SK-N-SH (cell line): ENCODE results near the gene FAM107A. TPM values are rescaled to one million over a fixed set of nuclear protein-coding genes. Genes with fewer than 3 reads are reported as not detected.

Experiments
- CTCF ChIA-PET: fragments of 300-600, 350-600 bp; formaldehyde crosslinking; extraction: SDS; loops from one replicate; lab custom pipeline; 2021; lab: Yijun Ruan, JAX
- POLR2A ChIA-PET: fragments of 350-600 bp; sonication (Branson Sonifier 250); formaldehyde crosslinking; extraction: SDS; loops from one replicate; lab custom pipeline; 2020; ENCODE audit warnings: antibody characterized with exemption, inconsistent platforms; lab: Yijun Ruan, JAX
- DNase-seq: peaks from one replicate; pipeline ENCODE4 v3.0.0; 2012
- H2AFZ ChIP-seq: fragments of 200-600 bp; sonication (generic); 2 replicates; pipeline ENCODE4 v1.8.1; 2016; ENCODE audit warnings: antibody characterized with exemption, mild to moderate bottlenecking, low read depth
- H3F3A ChIP-seq: fragments of 200-600 bp; sonication (generic); replicated peaks from 2 replicates; pipeline ENCODE3; 2016; ENCODE audit warnings: antibody characterized with exemption, mild to moderate bottlenecking; ENCODE audit not compliant: insufficient read depth
- H3K27ac ChIP-seq, 2 experiments: fragments of 200-500 bp in 1 of 2; fragments of 200-600 bp in 1 of 2; sonication (Bioruptor generic) in 1 of 2; sonication (generic), shearing (Covaris generic) in 1 of 2; 2 replicates each; pipeline versions ENCODE4 v1.5.1 to v1.6.1; 2014 to 2016; ENCODE audit warnings: low read depth in 2 of 2, inconsistent platforms in 1 of 2, low read length in 1 of 2, mild to moderate bottlenecking in 1 of 2, mixed read lengths in 1 of 2
- H3K27me3 ChIP-seq: fragments of 200-600 bp; sonication (generic), shearing (Covaris generic); 2 replicates; pipeline ENCODE4 v1.6.1; 2016; ENCODE audit warnings: mixed run types; ENCODE audit not compliant: insufficient read depth
- H3K36me3 ChIP-seq, 2 experiments: fragments of 200-500 bp in 1 of 2; fragments of 200-600 bp in 1 of 2; sonication (Bioruptor generic) in 1 of 2; sonication (generic) in 1 of 2; replicated peaks in 1 of 2; 2 replicates each; pipeline versions ENCODE3 to v1.5.1; 2014 to 2016; ENCODE audit warnings: low read length in 1 of 2, mild to moderate bottlenecking in 1 of 2; ENCODE audit not compliant: insufficient read depth in 2 of 2, control insufficient read depth in 1 of 2
- H3K4me1 ChIP-seq, 2 experiments: fragments of 200-500 bp in 1 of 2; fragments of 200-600 bp in 1 of 2; sonication (Bioruptor generic) in 1 of 2; sonication (generic), shearing (Covaris generic) in 1 of 2; 2 replicates each; pipeline versions ENCODE4 v1.5.1 to v1.6.1; 2014 to 2016; ENCODE audit warnings: low read depth in 1 of 2, low read length in 1 of 2, mixed run types in 1 of 2; ENCODE audit not compliant: insufficient read depth in 2 of 2, control insufficient read depth in 1 of 2
- H3K4me2 ChIP-seq: fragments of 200-600 bp; sonication (generic), shearing (Covaris generic); 2 replicates; pipeline ENCODE4 v1.6.1; 2017; ENCODE audit warnings: mixed run types
- H3K4me3 ChIP-seq, 2 experiments: fragments of 200-500 bp in 1 of 2; fragments of 200-600 bp in 1 of 2; sonication (Bioruptor generic) in 1 of 2; sonication (generic), shearing (Covaris generic) in 1 of 2; 2 replicates each; pipeline versions ENCODE4 v1.5.1 to v1.8.1; 2014 to 2016; ENCODE audit warnings: low read depth in 2 of 2, inconsistent platforms in 1 of 2, low read length in 1 of 2, mild to moderate bottlenecking in 1 of 2, mixed read lengths in 1 of 2, moderate library complexity in 1 of 2
- H3K79me2 ChIP-seq: fragments of 200-600 bp; sonication (generic); 2 replicates; pipeline ENCODE4 v1.8.1; 2017; ENCODE audit warnings: mild to moderate bottlenecking; ENCODE audit not compliant: insufficient read depth
- H3K9ac ChIP-seq: fragments of 200-600 bp; sonication (generic); 2 replicates; pipeline ENCODE4 v1.6.1; 2017; ENCODE audit warnings: mixed run types
- H3K9me2 ChIP-seq: fragments of 200-600 bp; sonication (generic); 2 replicates; pipeline ENCODE4 v1.6.1; 2017; ENCODE audit warnings: mixed run types
- H3K9me3 ChIP-seq: fragments of 200-600 bp; sonication (generic); 2 replicates; pipeline ENCODE4 v1.6.1; 2017; ENCODE audit warnings: mixed run types, mild to moderate bottlenecking, moderate library complexity
- H4K20me1 ChIP-seq: fragments of 200-600 bp; sonication (generic); 2 replicates; pipeline ENCODE4 v1.6.1; 2017; ENCODE audit warnings: mild to moderate bottlenecking, mixed run types; ENCODE audit not compliant: insufficient read depth
- EP300 ChIP-seq, 2 experiments: IDR thresholded peaks; 2 replicates each; pipeline versions ENCODE4 v1.4.0 to v1.6.1; 2012; ENCODE audit warnings: borderline replicate concordance in 1 of 2, low read depth in 1 of 2, low read length in 1 of 2
- FOSL2 ChIP-seq: IDR thresholded peaks from 2 replicates; pipeline ENCODE4 v1.4.0; 2012; ENCODE audit warnings: low read depth, mild to moderate bottlenecking, moderate library complexity, borderline replicate concordance
- FOXJ3 ChIP-seq: sonication (generic); formaldehyde crosslinking; IDR thresholded peaks from 2 replicates; pipeline ENCODE4 v1.5.1; 2020; ENCODE audit warnings: mild to moderate bottlenecking, missing genetic modification reagents
- IRF3 ChIP-seq: fragments of 150-350 bp; IDR thresholded peaks from 2 replicates; pipeline ENCODE4 v1.6.1; 2016; ENCODE audit warnings: mild to moderate bottlenecking, low read depth, low read length
- MXI1 ChIP-seq: IDR thresholded peaks from 2 replicates; pipeline ENCODE4 v1.6.1; 2012; ENCODE audit warnings: mild to moderate bottlenecking, low read depth, low read length, improper control_type of control experiment
- RAD21 ChIP-seq: IDR thresholded peaks from 2 replicates; pipeline ENCODE4 v1.6.1; 2012; ENCODE audit warnings: mild to moderate bottlenecking, low read length
- REST ChIP-seq: IDR thresholded peaks from 2 replicates; pipeline ENCODE4 v1.6.1; 2012; ENCODE audit warnings: mild to moderate bottlenecking, low read depth, low read length, moderate library complexity
- RFX5 ChIP-seq: IDR thresholded peaks from 2 replicates; pipeline ENCODE4 v1.6.1; 2012; ENCODE audit warnings: mild to moderate bottlenecking, improper control_type of control experiment, low read length
- RXRA ChIP-seq: IDR thresholded peaks from 2 replicates; pipeline ENCODE4 v1.4.0; 2012; ENCODE audit warnings: low read depth, mild to moderate bottlenecking, borderline replicate concordance
- TAF1 ChIP-seq: IDR thresholded peaks from 2 replicates; pipeline ENCODE4 v1.6.1; 2012; ENCODE audit warnings: low read depth, mild to moderate bottlenecking, low read length, moderate library complexity, borderline replicate concordance
- WGBS: methylation state at CpG from one replicate; pipeline ENCODE4 v1.1.6; 2017; ENCODE audit warnings: low lambda C conversion rate; 5-methylcytosine and 5-hydroxymethylcytosine counted together
- polyA plus RNA-seq, 3 experiments: library from polyadenylated mRNA; depleted of rRNA; stranded (reverse); fragments of >200 nt; gene quantifications; 2 replicates each; pipeline ENCODE4 v1.2.3, GENCODE V29; 2012
- TF ChIP-seq, protein P1 (sequence below): IDR thresholded peaks from 2 replicates; pipeline ENCODE4 v1.4.0; 2012; ENCODE audit warnings: low read depth, borderline replicate concordance
- TF ChIP-seq, protein P2 (sequence below): fragments of 150-350 bp; IDR thresholded peaks from 2 replicates; pipeline ENCODE4 v1.6.1; 2017; ENCODE audit warnings: antibody characterized with exemption, low read length, low read depth, borderline replicate concordance
- TF ChIP-seq, protein P3 (sequence below): IDR thresholded peaks from 2 replicates; pipeline ENCODE4; 2012

Gene FAM107A
- polyA plus RNA-seq, 1 of the 3 experiments (the other 2 are of a cell fraction), result 0.02 TPM

GRCh38 chr3:58521917-58522631, 55.1 kb downstream of the FAM107A start:
- Histone ChIP-seq H4K20me1 (no peaks in the 10 kb centered on the region), H3K4me1 (peaks cover 0 to 8% of the 10 kb centered on the region in 2 experiments; a peak in 2 of 4 replicates), H3K36me3 (no peaks in the 10 kb centered on the region), H3K9me3 (no peaks in the 10 kb centered on the region), H3K27ac (no peak overlapping the region), H3K27me3 (no peaks in the 10 kb centered on the region), H3K9me2 (no peaks in the 10 kb centered on the region), H3K4me3 (no peak overlapping the region), H3K79me2 (no peaks in the 10 kb centered on the region), H3F3A (no peaks in the 10 kb centered on the region), H3K4me2 (no peak overlapping the region), H3K9ac (no peak overlapping the region), H2AFZ (no peak overlapping the region)
- ChIA-PET CTCF (interaction anchor here (1.1 to 1.6 kb wide), 5 partner anchors 9 to 58 kb away, joined by 3 to 5 read pairs (median 4); no protein-coding TSS in a partner anchor), POLR2A (no interaction called here)
- WGBS, result 77% methylated on average over 10 of the region's 10 CpGs
- TF ChIP-seq RFX5 (no peak), EP300 (IDR thresholded peaks at IDR 0.05; ENCODE audit: borderline replicate concordance in 1 of 2, low read depth in 1 of 2, low read length in 1 of 2) (no peak), REST (no peak), RAD21 (no peak), MXI1 (no peak)
- TF ChIP-seq, protein P1, sequence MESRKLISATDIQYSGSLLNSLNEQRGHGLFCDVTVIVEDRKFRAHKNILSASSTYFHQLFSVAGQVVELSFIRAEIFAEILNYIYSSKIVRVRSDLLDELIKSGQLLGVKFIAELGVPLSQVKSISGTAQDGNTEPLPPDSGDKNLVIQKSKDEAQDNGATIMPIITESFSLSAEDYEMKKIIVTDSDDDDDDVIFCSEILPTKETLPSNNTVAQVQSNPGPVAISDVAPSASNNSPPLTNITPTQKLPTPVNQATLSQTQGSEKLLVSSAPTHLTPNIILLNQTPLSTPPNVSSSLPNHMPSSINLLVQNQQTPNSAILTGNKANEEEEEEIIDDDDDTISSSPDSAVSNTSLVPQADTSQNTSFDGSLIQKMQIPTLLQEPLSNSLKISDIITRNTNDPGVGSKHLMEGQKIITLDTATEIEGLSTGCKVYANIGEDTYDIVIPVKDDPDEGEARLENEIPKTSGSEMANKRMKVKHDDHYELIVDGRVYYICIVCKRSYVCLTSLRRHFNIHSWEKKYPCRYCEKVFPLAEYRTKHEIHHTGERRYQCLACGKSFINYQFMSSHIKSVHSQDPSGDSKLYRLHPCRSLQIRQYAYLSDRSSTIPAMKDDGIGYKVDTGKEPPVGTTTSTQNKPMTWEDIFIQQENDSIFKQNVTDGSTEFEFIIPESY, result no peak
- DNase-seq, result no peak

DNA sequence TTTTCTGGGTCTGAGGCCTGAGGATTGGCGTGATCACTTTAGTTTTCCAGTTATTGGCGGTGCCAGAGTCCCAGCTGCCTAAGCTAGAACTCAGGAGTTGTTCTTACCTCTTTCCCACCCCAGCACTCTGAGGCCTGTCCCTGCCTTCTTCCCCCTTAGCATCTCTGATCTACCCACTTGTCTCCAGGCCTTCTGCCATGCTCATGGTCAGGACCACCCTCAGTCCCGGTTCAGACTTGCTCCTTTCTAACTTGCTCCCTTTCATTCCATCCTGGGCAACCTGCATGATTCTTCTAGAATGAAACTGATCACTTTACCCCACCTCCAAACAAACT, 55.9 kb downstream of the FAM107A start:
- no peaks in the 10 kb centered on the region for H3F3A ChIP-seq
- no peaks in the 10 kb centered on the region for H3K9me2 ChIP-seq
- no peak overlapping the region for H3K4me3 ChIP-seq
- H3K4me1 ChIP-seq, result peaks cover 0 to 3% of the 10 kb centered on the region in 2 experiments; a peak in 2 of 4 replicates
- no peaks in the 10 kb centered on the region for H3K9me3 ChIP-seq
- H3K79me2 ChIP-seq, result no peaks in the 10 kb centered on the region
- CTCF ChIA-PET, result interaction anchor here (1.1 to 1.6 kb wide), 2 partner anchors 8 to 48 kb away, joined by 4 read pairs; no protein-coding TSS in a partner anchor
- H2AFZ ChIP-seq, result no peak overlapping the region
- POLR2A ChIA-PET, result no interaction called here
- 89% methylated on average over 3 of the region's 3 CpGs for WGBS
- no peak overlapping the region for H3K4me2 ChIP-seq
- H3K9ac ChIP-seq, result no peak overlapping the region
- no peak for DNase-seq
- H3K27me3 ChIP-seq, result no peaks in the 10 kb centered on the region
- H3K27ac ChIP-seq, result no peak overlapping the region
- H4K20me1 ChIP-seq, result no peaks in the 10 kb centered on the region
- H3K36me3 ChIP-seq, result no peaks in the 10 kb centered on the region
- TF ChIP-seq FOXJ3 (CRISPR knock-in tag), result no peak
- TF ChIP-seq TAF1, result no peak
- no peak for TF ChIP-seq IRF3
- TF ChIP-seq, protein P1, result no peak
- no peak for TF ChIP-seq RXRA
- no peak for TF ChIP-seq EP300 (IDR thresholded peaks at IDR 0.05; ENCODE audit: borderline replicate concordance in 1 of 2, low read depth in 1 of 2, low read length in 1 of 2)
- TF ChIP-seq, protein P2, sequence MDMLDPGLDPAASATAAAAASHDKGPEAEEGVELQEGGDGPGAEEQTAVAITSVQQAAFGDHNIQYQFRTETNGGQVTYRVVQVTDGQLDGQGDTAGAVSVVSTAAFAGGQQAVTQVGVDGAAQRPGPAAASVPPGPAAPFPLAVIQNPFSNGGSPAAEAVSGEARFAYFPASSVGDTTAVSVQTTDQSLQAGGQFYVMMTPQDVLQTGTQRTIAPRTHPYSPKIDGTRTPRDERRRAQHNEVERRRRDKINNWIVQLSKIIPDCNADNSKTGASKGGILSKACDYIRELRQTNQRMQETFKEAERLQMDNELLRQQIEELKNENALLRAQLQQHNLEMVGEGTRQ, result no peak
- TF ChIP-seq RAD21, result no peak
- no peak for TF ChIP-seq FOSL2
- TF ChIP-seq, protein P3, sequence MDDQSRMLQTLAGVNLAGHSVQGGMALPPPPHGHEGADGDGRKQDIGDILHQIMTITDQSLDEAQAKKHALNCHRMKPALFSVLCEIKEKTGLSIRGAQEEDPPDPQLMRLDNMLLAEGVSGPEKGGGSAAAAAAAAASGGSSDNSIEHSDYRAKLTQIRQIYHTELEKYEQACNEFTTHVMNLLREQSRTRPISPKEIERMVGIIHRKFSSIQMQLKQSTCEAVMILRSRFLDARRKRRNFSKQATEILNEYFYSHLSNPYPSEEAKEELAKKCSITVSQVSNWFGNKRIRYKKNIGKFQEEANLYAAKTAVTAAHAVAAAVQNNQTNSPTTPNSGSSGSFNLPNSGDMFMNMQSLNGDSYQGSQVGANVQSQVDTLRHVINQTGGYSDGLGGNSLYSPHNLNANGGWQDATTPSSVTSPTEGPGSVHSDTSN, result no peak
